HepG2 (cell line): ENCODE data around the gene DHX16. TPM values are rescaled to one million over a fixed set of nuclear protein-coding genes. Genes with fewer than 3 reads are reported as not detected.

Experiments
- ATAC-seq: fragments of 200-7000 bp; cut with Tn5 transposase; 3 replicates; pipeline ENCODE4 v1.9.1; 2020; ENCODE audit warnings: mild to moderate bottlenecking, moderate library complexity
- Bru-seq: library from RNA; stranded (reverse); fragments of 400-500 nt; gene quantifications from one replicate; lab custom pipeline; 2021; lab: Mats Ljungman, UMichigan
- BruChase-seq, 2 experiments: library from RNA; stranded (reverse); fragments of 400-500 nt; gene quantifications; one replicate each; lab custom pipeline; 2021; lab: Mats Ljungman, UMichigan
- BruUV-seq: library from RNA; stranded (reverse); fragments of 400-500 nt; replicated peaks from 2 replicates; lab custom pipeline; 2021; lab: Mats Ljungman, UMichigan
- CTCF ChIA-PET: fragments of 300-600 bp; formaldehyde crosslinking; extraction: SDS; loops from one replicate; lab custom pipeline; 2021; ENCODE audit warnings: low total read pairs, inconsistent platforms, low intra/inter-chr PET ratio; lab: Yijun Ruan, JAX
- POLR2A ChIA-PET: fragments of 350-600 bp; sonication (Branson Sonifier 250); formaldehyde crosslinking; loops from one replicate; lab custom pipeline; 2020; ENCODE audit warnings: antibody characterized with exemption, inconsistent platforms; lab: Yijun Ruan, JAX
- DNase-seq: peaks from one replicate; pipeline ENCODE4 v3.0.0-alpha.2; 2015; ENCODE audit warnings: low spot score
- FAIRE-seq: peaks from 3 replicates; lab custom pipeline; 2011; peaks lifted over from hg19 to GRCh38; lab: Jason Lieb, UNC
- H2AFZ ChIP-seq: one replicate; pipeline ENCODE4 v1.6.1; 2011; ENCODE audit warnings: low read length, inconsistent platforms
- H3K27ac ChIP-seq: fragments of 300-600 bp; 3 replicates; pipeline ENCODE4 v1.8.0; 2011; ENCODE audit warnings: mixed run types, mild to moderate bottlenecking, mixed read lengths, low read length, inconsistent platforms; ENCODE audit not compliant: insufficient read depth; ENCODE audit errors: extremely low read length
- H3K27me3 ChIP-seq, 2 experiments: fragments of 200-600 bp in 1 of 2; 2 replicates in 1 of 2; 3 replicates in 1 of 2; pipeline versions ENCODE4 v1.6.0 to v1.8.0; 2011; ENCODE audit warnings: low read length in 2 of 2, mild to moderate bottlenecking in 2 of 2, moderate library complexity in 2 of 2, inconsistent platforms in 1 of 2; ENCODE audit not compliant: insufficient read depth in 2 of 2, control insufficient read depth in 1 of 2
- H3K36me3 ChIP-seq, 2 experiments: fragments of 200-600 bp in 1 of 2; replicated peaks in 1 of 2; 2 replicates in 1 of 2; 3 replicates in 1 of 2; pipeline versions ENCODE4 v1.5.1 to v1.8.0; 2011; ENCODE audit warnings: low read length in 2 of 2, inconsistent platforms in 1 of 2; ENCODE audit not compliant: insufficient read depth in 2 of 2, control insufficient read depth in 1 of 2
- H3K4me1 ChIP-seq: 2 replicates; pipeline ENCODE4 v1.5.1; 2012; ENCODE audit warnings: low read length, inconsistent platforms; ENCODE audit not compliant: insufficient read depth
- H3K4me2 ChIP-seq: 2 replicates; pipeline ENCODE4 v1.6.0; 2011; ENCODE audit warnings: low read depth, low read length, inconsistent platforms
- H3K4me3 ChIP-seq, 3 experiments: fragments of 200-600 bp in 1 of 3; sonication (generic), shearing (Covaris generic) in 1 of 3; replicated peaks in 1 of 3; 2 replicates each; pipeline ENCODE4 v1.5.1; 2011 to 2016; ENCODE audit warnings: low read length in 3 of 3, inconsistent platforms in 2 of 3, low read depth in 2 of 3, mild to moderate bottlenecking in 2 of 3, control low read depth in 1 of 3, mixed read lengths in 1 of 3; ENCODE audit not compliant: insufficient read depth in 1 of 3
- H3K79me2 ChIP-seq: one replicate; pipeline ENCODE4 v1.6.1; 2011; ENCODE audit warnings: low read length, inconsistent platforms; ENCODE audit not compliant: insufficient read depth
- H3K9ac ChIP-seq: 2 replicates; pipeline ENCODE4 v1.6.0; 2011; ENCODE audit warnings: mild to moderate bottlenecking, low read depth, low read length, inconsistent platforms; ENCODE audit not compliant: insufficient read depth
- H3K9me3 ChIP-seq: 2 replicates; pipeline ENCODE4 v1.5.1; 2012; ENCODE audit warnings: mild to moderate bottlenecking, low read length
- H4K20me1 ChIP-seq: 2 replicates; pipeline ENCODE4 v1.6.0; 2011; ENCODE audit warnings: inconsistent platforms, mild to moderate bottlenecking, low read length, moderate library complexity; ENCODE audit not compliant: insufficient read depth
- FOXP4 ChIP-seq: sonication (generic); formaldehyde crosslinking; IDR thresholded peaks from 2 replicates; pipeline ENCODE4 v1.4.0; 2020; ENCODE audit warnings: missing genetic modification reagents
- HNF4A ChIP-seq: sonication (generic); formaldehyde crosslinking; IDR thresholded peaks from 2 replicates; pipeline ENCODE4 v1.4.0; 2020; ENCODE audit warnings: missing genetic modification reagents
- TBX2 ChIP-seq: sonication (generic); formaldehyde crosslinking; IDR thresholded peaks from 2 replicates; pipeline ENCODE4 v1.5.0; 2020; ENCODE audit warnings: missing genetic modification reagents, mild to moderate bottlenecking, borderline replicate concordance
- TFAP4 ChIP-seq: sonication (generic); IDR thresholded peaks from 2 replicates; pipeline ENCODE4 v1.6.1; 2016; ENCODE audit warnings: low read depth, borderline replicate concordance
- ZBTB46 ChIP-seq: sonication (generic); formaldehyde crosslinking; IDR thresholded peaks from 2 replicates; pipeline ENCODE4 v1.4.0; 2020; ENCODE audit warnings: mild to moderate bottlenecking, missing genetic modification reagents, borderline replicate concordance
- ZMAT3 ChIP-seq: sonication (generic); formaldehyde crosslinking; conservative IDR thresholded peaks from 2 replicates; pipeline ENCODE4 v1.7.0; 2021; ENCODE audit warnings: missing genetic modification reagents
- ZNF704 ChIP-seq: sonication (generic); formaldehyde crosslinking; IDR thresholded peaks from 2 replicates; pipeline ENCODE4 v1.8.1; 2023; ENCODE audit warnings: mild to moderate bottlenecking, inconsistent platforms, moderate library complexity, missing genetic modification reagents, borderline replicate concordance
- ZNF746 ChIP-seq: sonication (generic); formaldehyde crosslinking; IDR thresholded peaks from 2 replicates; pipeline ENCODE4 v1.8.0; 2022; ENCODE audit warnings: mild to moderate bottlenecking, missing genetic modification reagents
- ZNF761 ChIP-seq: sonication (generic); formaldehyde crosslinking; conservative IDR thresholded peaks from 2 replicates; pipeline ENCODE4 v1.4.0; 2020; ENCODE audit warnings: mild to moderate bottlenecking, missing genetic modification reagents
- WGBS: methylation state at CpG from one replicate; pipeline ENCODE4 v1.1.6; 2017; ENCODE audit warnings: low lambda C conversion rate; 5-methylcytosine and 5-hydroxymethylcytosine counted together
- in situ Hi-C: cut with HindIII; loops from 2 replicates; pipeline ENCODE4 v1.10.0; 2017; ENCODE audit warnings: low pct_unique_long_range_greater_than_20kb; ENCODE audit not compliant: extremely low pct_ligation_motif_present
- intact Hi-C: fragments of 100-400 bp; cut with micrococcal nuclease; formaldehyde crosslinking; loops from one replicate; pipeline ENCODE4 v1.10.0; 2022; ENCODE audit not compliant: unreplicated experiment
- long read RNA-seq, 2 experiments: library from RNA in 1 of 2; library from polyadenylated mRNA in 1 of 2; stranded (forward) in 1 of 2; unstranded in 1 of 2; transcript quantifications; one replicate each; pipeline ENCODE4 v2.0.0, GENCODE V29; 2019 to 2022
- polyA minus RNA-seq, 3 experiments: library from RNA; depleted of rRNA, polyadenylated mRNA; stranded (reverse); fragments of >200 nt; gene quantifications; 2 replicates each; pipeline ENCODE4 v1.2.3, GENCODE V29; 2011; ENCODE audit warnings: low replicate concordance in 1 of 3
- polyA plus RNA-seq, 8 experiments: library from polyadenylated mRNA; depleted of rRNA in 3 of 8; stranded (reverse) in 7 of 8; unstranded in 1 of 8; fragments of >200 nt; fragmentation: Illumina TruSeq in 4 of 8; extraction: Trizol in 4 of 8; gene quantifications; 2 replicates each; pipeline versions ENCODE4 v1.2.1 to v1.2.3, GENCODE V29; 2011 to 2016; ENCODE audit warnings: low read depth in 4 of 8, missing spikeins in 1 of 8, mixed read lengths in 1 of 8; ENCODE audit not compliant: insufficient read depth in 1 of 8
- total RNA-seq, 5 experiments: library from RNA; depleted of rRNA; stranded (reverse); fragments of >200 nt; fragmentation: Illumina TruSeq; extraction: Trizol; gene quantifications; 2 replicates each; pipeline ENCODE4 v1.2.3, GENCODE V29; 2016; ENCODE audit warnings: low read depth in 1 of 5

DHX16 gene
- total RNA-seq (2016; rRNA removed; fragmentation: Illumina TruSeq; extraction: Trizol) (48.2 and 58.5 TPM in 2 replicates), polyA plus RNA-seq (2011; rRNA removed) (57.0 and 73.4 TPM in 2 replicates), polyA minus RNA-seq (2011; rRNA and poly(A)+ RNA removed; ENCODE audit: low replicate concordance) (75.0 and 80.4 TPM in 2 replicates), Bru-seq, nascent RNA (percentile 77 among the genes with signal in this experiment), BruChase-seq, experiment 1, labeled RNA remaining after a 6-hour chase (percentile 89 among the genes with signal in this experiment), BruChase-seq, experiment 2, labeled RNA remaining after a 2-hour chase (percentile 84 among the genes with signal in this experiment)
- total RNA-seq (2016; cell fraction: cytosol; rRNA removed; fragmentation: Illumina TruSeq; extraction: Trizol; ENCODE audit: low read depth) = 9.9 and 11.7 TPM in 2 replicates
- total RNA-seq (2016; cell fraction: insoluble cytoplasmic fraction; rRNA removed; fragmentation: Illumina TruSeq; extraction: Trizol) = 43.8 and 64.1 TPM in 2 replicates
- 14.7 and 16.1 TPM in 2 replicates for total RNA-seq (2016; cell fraction: membrane; rRNA removed; fragmentation: Illumina TruSeq; extraction: Trizol)
- 33.4 and 42.1 TPM in 2 replicates for total RNA-seq (2016; cell fraction: nucleus; rRNA removed; fragmentation: Illumina TruSeq; extraction: Trizol)
- 44.3 and 47.6 TPM in 2 replicates for polyA plus RNA-seq (2011; cell fraction: cytosol; rRNA removed)
- polyA plus RNA-seq (2011; cell fraction: nucleus; rRNA removed) = 176 and 215 TPM in 2 replicates
- polyA plus RNA-seq (2012) = 35.4 and 40.2 TPM in 2 replicates
- 4.3 and 4.8 TPM in 2 replicates for polyA plus RNA-seq (2016; cell fraction: cytosol; fragmentation: Illumina TruSeq; extraction: Trizol; ENCODE audit: low read depth)
- 46.1 and 47.6 TPM in 2 replicates for polyA plus RNA-seq (2016; cell fraction: insoluble cytoplasmic fraction; fragmentation: Illumina TruSeq; extraction: Trizol; ENCODE audit: low read depth)
- 7.5 and 9.2 TPM in 2 replicates for polyA plus RNA-seq (2016; cell fraction: membrane; fragmentation: Illumina TruSeq; extraction: Trizol; ENCODE audit: low read depth)
- 108 and 114 TPM in 2 replicates for polyA plus RNA-seq (2016; cell fraction: nucleus; fragmentation: Illumina TruSeq; extraction: Trizol; ENCODE audit: insufficient read depth, low read depth)
- 21.7 and 23.2 TPM in 2 replicates for polyA minus RNA-seq (2011; cell fraction: cytosol; rRNA and poly(A)+ RNA removed)
- polyA minus RNA-seq (2011; cell fraction: nucleus; rRNA and poly(A)+ RNA removed) = 26.1 and 30.2 TPM in 2 replicates
- long read RNA-seq, experiment 1, transcript DHX16-202 (20 exons, 3,445 nt) = major isoform, 13 of 31 reads
- long read RNA-seq, experiment 1, partial matches to known transcripts = 10 of 31 reads
- long read RNA-seq, experiment 1, other reads (novel, unspliced or antisense) = 8 of 31 reads
- long read RNA-seq, experiment 2, transcript DHX16-202 (20 exons, 3,445 nt) = major isoform, 16 of 126 reads
- long read RNA-seq, experiment 2, partial matches to known transcripts = 101 of 126 reads
- long read RNA-seq, experiment 2, other reads (novel, unspliced or antisense) = 9 of 126 reads

GRCh38 chr6:30672445-30673253 is at the start of gene DHX16:
Gene DHX16 (minus strand): TSS chr6:30673006. CDS start chr6:30672841, 165 bp downstream.
- FAIRE-seq = peak; percentile 96
- H3K27ac ChIP-seq = peak within 1 kb of the TSS; percentile 67
- 1% methylated on average over 37 of the region's 57 CpGs for WGBS
- TF ChIP-seq HNF4A (CRISPR knock-in tag) (peak; percentile 30; the same call in 1 of the 2 replicates), ZNF761 (CRISPR knock-in tag) (no peak), TBX2 (CRISPR knock-in tag) (peak; percentile 80; the same call in 1 of the 2 replicates), TFAP4 (no peak), ZMAT3 (CRISPR knock-in tag) (peak; percentile 84; the same call in 1 of the 2 replicates), ZNF746 (CRISPR knock-in tag) (no peak), ZBTB46 (CRISPR knock-in tag) (no peak; the same call in 1 of the 2 replicates), FOXP4 (CRISPR knock-in tag) (no peak; the same call in 1 of the 2 replicates), ZNF704 (CRISPR knock-in tag) (no peak)

More at GRCh38 chr6:30672445-30673253, at the start of gene DHX16:
- Histone ChIP-seq H2AFZ (no peak within 1 kb of the TSS), H3K4me2 (peak within 1 kb of the TSS; percentile 73), H3K9ac (peak within 1 kb of the TSS; percentile 85), H3K36me3 (peaks cover 14 to 24% of the 10 kb centered on the region in 2 experiments), H3K9me3 (no peaks in the 10 kb centered on the region), H3K79me2 (peaks cover 25% of the 10 kb centered on the region), H3K4me3 (peak within 1 kb of the TSS; percentile 76 to 95 (median 82)), H4K20me1 (peaks cover 4% of the 10 kb centered on the region; the same call in 1 of the 2 replicates), H3K27me3 (no peaks in the 10 kb centered on the region; a peak in 1 of 5 replicates), H3K4me1 (peaks cover 23% of the 10 kb centered on the region)
- peak; percentile 89 for ATAC-seq
- peak; percentile 97 for DNase-seq
- in situ Hi-C loops = loop anchor here (5.0 kb wide), 2 partner anchors 45 to 190 kb away; partner anchors contain the start of gene ATAT1
- intact Hi-C loops = loop anchor here (1.0 to 10.0 kb wide), 7 partner anchors 18 to 152 kb away; partner anchors contain the start of genes ATAT1, C6orf136, MRPS18B and PPP1R10
- ChIA-PET CTCF (interaction anchor here (0.9 to 2.1 kb wide), 5 partner anchors 46 to 191 kb away, joined by 4 to 21 read pairs (median 4); partner anchors contain the start of gene ATAT1), POLR2A (interaction anchor here (0.6 to 2.7 kb wide), 33 partner anchors 10 to 235 kb away, joined by 3 to 44 read pairs (median 4); partner anchors contain the start of genes ABCF1, ATAT1, C6orf136 and GTF2H4)
- BruUV-seq = TSS peak; percentile 70
